Epithelial cell of proximal tubule (primary cell): Measurements from ENCODE around the gene DUSP5. TPM values are rescaled to one million over a fixed set of nuclear protein-coding genes. Genes with fewer than 3 reads are reported as not detected.

Experiments used
- DNase-seq: peaks from one replicate; pipeline ENCODE4 v3.0.0-alpha.2; 2011; ENCODE audit warnings: low read depth
- H3K4me3 ChIP-seq: 2 replicates; pipeline ENCODE4 v1.5.1; 2011; ENCODE audit warnings: low read depth, mild to moderate bottlenecking, low read length
- CTCF ChIP-seq: conservative IDR thresholded peaks from 2 replicates; pipeline ENCODE4 v1.5.1; 2012; ENCODE audit warnings: low read depth, mild to moderate bottlenecking, low read length
- total RNA-seq: library from RNA; depleted of rRNA; stranded (reverse); fragments of >200 nt; gene quantifications from 2 replicates; pipeline ENCODE4 v1.2.3, GENCODE V29; 2015

Gene DUSP5
- total RNA-seq, 1 donor from 2014 or later: 76.2 TPM

- TF ChIP-seq CTCF: no peak
- H3K4me3 ChIP-seq: no peak overlapping the region
- DNase-seq: no peak
Observed at GRCh38 chr10:110513949-110514348, 16.2 kb downstream of the DUSP5 start.

- no peak for DNase-seq
- H3K4me3 ChIP-seq: no peak overlapping the region
- no peak for TF ChIP-seq CTCF
Observed at GRCh38 chr10:110514848-110515247, 17.1 kb downstream of the DUSP5 start.

- no peak for DNase-seq
- H3K4me3 ChIP-seq: no peak overlapping the region
- no peak for TF ChIP-seq CTCF
Observed at GRCh38 chr10:110516815-110517492, 19.2 kb downstream of the DUSP5 start.

GRCh38 chr10:110522365-110522988 lies 24.8 kb downstream of the DUSP5 start:
- no peak for DNase-seq

GRCh38 chr10:110523736-110524135 lies 26.0 kb downstream of the DUSP5 start:
- no peak for TF ChIP-seq CTCF
- DNase-seq: no peak
- no peak overlapping the region for H3K4me3 ChIP-seq

More at GRCh38 chr10:110522365-110522988, 24.8 kb downstream of the DUSP5 start:
- TF ChIP-seq CTCF: no peak
- no peak overlapping the region for H3K4me3 ChIP-seq

GRCh38 chr10:110524179-110524858 lies 26.6 kb downstream of the DUSP5 start:
- no peak overlapping the region for H3K4me3 ChIP-seq
- TF ChIP-seq CTCF: no peak
- DNase-seq: no peak
